HG03135 (cell line): ENCODE measurements around the gene LRRC25.
A peak's percentile ranks its signal among the peaks of the same experiment; 100 is the strongest.

ENCODE experiments used
- ATAC-seq: cut with Tn5 transposase; IDR thresholded peaks from one replicate; pipeline ENCODE4 v1.9.1; 2021; ENCODE audit warnings: mild to moderate bottlenecking, moderate library complexity; ENCODE audit not compliant: unreplicated experiment

The LRRC25 gene

GRCh38 chr19:18435842-18436670 is 38.6 kb upstream of the LRRC25 start:
- no peak for ATAC-seq

GRCh38 chr19:18435178-18435841 is 37.9 kb upstream of the LRRC25 start:
- ATAC-seq: no peak

GRCh38 chr19:18434411-18435175 is 37.2 kb upstream of the LRRC25 start:
- ATAC-seq: no peak

- no peak for ATAC-seq
Observed at GRCh38 chr19:18433735-18434398, 36.4 kb upstream of the LRRC25 start.

GRCh38 chr19:18433015-18433691 is 35.7 kb upstream of the LRRC25 start:
- no peak for ATAC-seq

GRCh38 chr19:18432275-18433014 is 35.0 kb upstream of the LRRC25 start:
- ATAC-seq: no peak

GRCh38 chr19:18431351-18432197 is 34.2 kb upstream of the LRRC25 start:
- ATAC-seq: no peak

GRCh38 chr19:18430417-18431144 is 33.2 kb upstream of the LRRC25 start:
- ATAC-seq: no peak

GRCh38 chr19:18429717-18430416 is 32.4 kb upstream of the LRRC25 start:
- ATAC-seq: no peak

- ATAC-seq: peak; percentile 49
Observed at GRCh38 chr19:18428787-18429674, 31.6 kb upstream of the LRRC25 start.

GRCh38 chr19:18428173-18428786 is 30.9 kb upstream of the LRRC25 start:
- ATAC-seq: no peak

- no peak for ATAC-seq
Observed at GRCh38 chr19:18427743-18428113, 30.3 kb upstream of the LRRC25 start.

- no peak for ATAC-seq
Observed at GRCh38 chr19:18427080-18427742, 29.8 kb upstream of the LRRC25 start.

- no peak for ATAC-seq
Observed at GRCh38 chr19:18426416-18426767, 29.0 kb upstream of the LRRC25 start.

- no peak for ATAC-seq
Observed at GRCh38 chr19:18425515-18426415, 28.3 kb upstream of the LRRC25 start.
